Stimulated activated CD4-positive, alpha-beta T cell treated with anti-CD3 and anti-CD28 coated beads, Interleukin-15, amount 100 ng/mL, for 48 hours (primary cell): ENCODE results near the gene M1AP.

Experiments
- DNase-seq, 2 donors: peaks; one replicate each; pipeline ENCODE4 v3.0.0-alpha.2; 2020; ENCODE audit warnings: low read depth in 2 of 2

M1AP gene

GRCh38 chr2:74525717-74526648 is 122.1 kb downstream of the M1AP start, which contains the start of gene DQX1:
Gene DQX1, minus strand, starts transcription at chr2:74526231. Its CDS starts 502 bp downstream, at chr2:74525729.
- no peak for DNase-seq

- DNase-seq, result no peak
Measured at GRCh38 chr2:74524955-74525716, 123.0 kb downstream of the M1AP start.

- DNase-seq, result no peak
Measured at GRCh38 chr2:74524005-74524404, 124.1 kb downstream of the M1AP start.

- no peak for DNase-seq
Measured at GRCh38 chr2:74522516-74522915, 125.6 kb downstream of the M1AP start.

GRCh38 chr2:74516650-74517049 is 131.5 kb downstream of the M1AP start:
- DNase-seq, result no peak

GRCh38 chr2:74515981-74516633 is 132.0 kb downstream of the M1AP start:
- peak; percentile 63 to 72 for DNase-seq

GRCh38 chr2:74515271-74515980 is 132.7 kb downstream of the M1AP start:
- DNase-seq, result no peak

GRCh38 chr2:74514368-74515270 is 133.5 kb downstream of the M1AP start, which contains the start of gene TLX2:
Gene TLX2, plus strand, starts transcription at chr2:74514450. Its CDS starts 357 bp downstream, at chr2:74514807.
- no peak for DNase-seq

GRCh38 chr2:74513605-74514367 is 134.3 kb downstream of the M1AP start:
- no peak for DNase-seq

- no peak for DNase-seq
Measured at GRCh38 chr2:74512744-74513604, 135.2 kb downstream of the M1AP start.

- no peak for DNase-seq
Measured at GRCh38 chr2:74511104-74511989, 136.8 kb downstream of the M1AP start.

GRCh38 chr2:74510272-74510671 is 137.9 kb downstream of the M1AP start:
- no peak for DNase-seq

GRCh38 chr2:74507926-74508520 is 140.1 kb downstream of the M1AP start:
- DNase-seq, result no peak
